ENCODE data around the gene ECHDC1. TPM values are rescaled to one million over a fixed set of nuclear protein-coding genes. Genes with fewer than 3 reads are reported as not detected.

The ECHDC1 gene
- total RNA-seq, 4 donors from 2014 or later = 23.9 to 42.6 (median 38.0) TPM

DNA sequence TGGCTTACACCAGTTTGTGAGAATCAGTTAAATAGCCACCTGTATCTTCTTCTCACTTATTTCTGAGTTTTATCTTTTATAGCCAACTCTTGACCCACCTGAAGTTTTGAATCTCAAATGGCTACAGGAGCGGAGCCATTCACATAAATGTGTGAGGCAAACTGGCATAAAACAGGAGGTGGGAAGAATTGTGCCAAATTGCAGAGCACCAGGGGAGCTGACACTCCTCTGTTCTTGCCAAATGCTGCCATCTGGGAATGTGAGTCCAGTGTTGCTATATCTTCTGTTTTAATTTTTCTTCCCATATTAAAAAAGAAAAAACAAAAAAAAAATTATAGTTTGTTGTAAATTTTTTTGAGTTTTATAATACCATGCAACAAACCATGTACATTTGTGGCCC is 93.8 kb downstream of the ECHDC1 start:
- no peaks in the 10 kb centered on the region for H3K4me1 ChIP-seq
- TF ChIP-seq CTCF (IDR thresholded peaks at IDR 0.05) = no peak
- TF ChIP-seq POLR2A (IDR thresholded peaks at IDR 0.05) = no peak
- no peak for TF ChIP-seq EP300 (IDR thresholded peaks at IDR 0.05)
- no peak for TF ChIP-seq POLR2AphosphoS5 (IDR thresholded peaks at IDR 0.05)
- no peaks in the 10 kb centered on the region for H3K27me3 ChIP-seq
- H3K36me3 ChIP-seq = no peaks in the 10 kb centered on the region
- no peak overlapping the region for H3K27ac ChIP-seq
- no peaks in the 10 kb centered on the region for H3K9me3 ChIP-seq
- DNase-seq (ENCODE audit: low spot score in 2 of 2) = no peak
- WGBS = 100% methylated on average over 1 of the region's 1 CpG
- no peak overlapping the region for H3K4me3 ChIP-seq

DNA sequence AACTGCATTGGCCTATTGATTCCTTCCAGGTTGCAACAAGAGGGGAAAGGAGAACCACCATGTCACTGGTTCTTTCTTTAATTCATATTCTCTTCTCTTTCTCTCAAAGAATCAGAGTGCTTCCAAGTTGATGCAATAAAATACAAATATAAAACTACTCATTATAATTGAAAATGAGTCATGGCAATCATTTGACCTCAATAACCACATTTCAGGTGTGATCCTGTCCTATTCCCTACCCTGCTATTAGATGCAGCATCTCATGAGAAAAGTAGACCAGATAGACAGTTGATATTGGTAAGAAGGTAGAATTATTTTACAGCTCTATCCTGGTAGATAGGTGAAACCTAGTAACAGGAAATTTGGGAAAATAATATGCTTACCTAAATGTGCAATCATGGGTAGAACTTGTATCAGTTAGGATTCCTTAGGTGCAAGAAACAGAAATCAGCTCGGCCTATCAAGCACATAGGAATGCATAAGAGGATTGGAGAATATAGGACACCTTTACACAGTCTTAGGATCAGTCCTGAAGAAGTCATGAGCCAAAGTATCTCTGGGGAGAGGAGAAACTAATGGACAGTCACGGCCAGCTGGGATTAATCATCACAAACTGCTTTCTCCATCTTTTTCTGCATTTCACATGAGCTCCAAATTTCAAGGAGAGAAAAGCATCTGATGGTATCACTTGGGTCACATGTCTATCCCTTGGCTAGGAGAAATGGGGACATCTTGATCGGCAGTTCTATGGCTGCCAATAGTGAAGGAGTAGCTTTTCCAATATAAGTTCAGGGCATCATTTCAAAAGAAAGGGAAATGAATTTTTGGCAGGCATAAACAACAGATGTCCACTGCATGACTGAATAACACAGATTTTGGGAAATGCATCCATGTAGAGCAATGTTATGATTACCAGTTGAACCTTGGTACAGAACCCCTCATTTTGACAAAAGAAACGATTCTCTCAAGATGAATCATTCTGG is 96.0 kb downstream of the ECHDC1 start:
- TF ChIP-seq CTCF (IDR thresholded peaks at IDR 0.05) (no peak), POLR2AphosphoS5 (IDR thresholded peaks at IDR 0.05) (no peak), EP300 (IDR thresholded peaks at IDR 0.05) (no peak), POLR2A (IDR thresholded peaks at IDR 0.05) (no peak)
- Histone ChIP-seq H3K36me3 (no peaks in the 10 kb centered on the region), H3K27ac (no peak overlapping the region), H3K4me3 (no peak overlapping the region), H3K4me1 (no peaks in the 10 kb centered on the region), H3K27me3 (no peaks in the 10 kb centered on the region), H3K9me3 (no peaks in the 10 kb centered on the region)
- whole genome bisulfite sequencing = 63% methylated on average over 4 of the region's 4 CpGs
- DNase-seq (ENCODE audit: low spot score in 2 of 2) = no peak

DNA sequence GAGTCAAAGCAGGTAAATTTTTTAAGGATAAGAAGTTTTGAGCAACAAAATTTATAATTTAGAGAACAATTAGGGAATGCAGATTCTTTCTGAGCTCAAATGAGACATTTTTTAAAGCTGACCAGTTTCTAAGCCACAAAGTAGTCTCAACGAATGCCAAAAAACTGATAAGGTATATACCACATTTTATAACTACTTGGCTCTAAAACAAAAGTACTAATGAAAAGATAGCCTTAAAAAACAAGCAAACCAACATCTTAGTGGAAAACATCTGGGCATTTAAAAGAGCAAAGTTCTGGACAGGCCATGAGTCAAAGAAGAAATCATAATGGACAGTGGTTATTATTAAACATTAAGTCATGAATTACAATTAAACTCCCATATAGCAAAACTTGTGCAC is 99.9 kb downstream of the ECHDC1 start:
- no peaks in the 10 kb centered on the region for H3K9me3 ChIP-seq
- no peak for DNase-seq (ENCODE audit: low spot score in 2 of 2)
- no peak overlapping the region for H3K4me3 ChIP-seq
- H3K27ac ChIP-seq = no peak overlapping the region
- H3K36me3 ChIP-seq = no peaks in the 10 kb centered on the region
- WGBS = 81% methylated on average over 1 of the region's 1 CpG
- no peak for TF ChIP-seq EP300 (IDR thresholded peaks at IDR 0.05)
- TF ChIP-seq POLR2A (IDR thresholded peaks at IDR 0.05) = no peak
- no peak for TF ChIP-seq CTCF (IDR thresholded peaks at IDR 0.05)
- no peak for TF ChIP-seq POLR2AphosphoS5 (IDR thresholded peaks at IDR 0.05)
- H3K27me3 ChIP-seq = no peaks in the 10 kb centered on the region
- H3K4me1 ChIP-seq = no peaks in the 10 kb centered on the region

Other genes with a start within 250 kb of the ECHDC1 start
- 1 to 10 TPM in 2 of 4 donors, under 1 TPM in 2; 0.39 to 3.2 (median 1.1) TPM for gene RSPO3, start 224.9 kb downstream of the ECHDC1 start, total RNA-seq
- gene RNF146, start 76.7 kb downstream of the ECHDC1 start, total RNA-seq = 10 to 100 TPM; 18.6 to 54.6 (median 27.0) TPM
- 1 to 10 TPM in 3 of 4 donors, not detected in 1; 1.4 to 2.7 (median 1.7) TPM for gene KIAA0408, start 115.8 kb upstream of the ECHDC1 start, total RNA-seq
- not detected for gene C6orf58, start 233.6 kb upstream of the ECHDC1 start, total RNA-seq

All from suprapubic skin (tissue), 4 donors.